WI38 (cell line): ENCODE data around the gene PAX5.

Source experiments
- H3K4me3 ChIP-seq: 2 replicates; pipeline ENCODE4 v1.5.1; 2011; ENCODE audit warnings: low read depth, mild to moderate bottlenecking, control low read depth, low read length
- CTCF ChIP-seq: IDR thresholded peaks from 2 replicates; pipeline ENCODE4 v1.5.1; 2012; ENCODE audit warnings: low read depth, mild to moderate bottlenecking, control low read depth, low read length

PAX5 gene

DNA sequence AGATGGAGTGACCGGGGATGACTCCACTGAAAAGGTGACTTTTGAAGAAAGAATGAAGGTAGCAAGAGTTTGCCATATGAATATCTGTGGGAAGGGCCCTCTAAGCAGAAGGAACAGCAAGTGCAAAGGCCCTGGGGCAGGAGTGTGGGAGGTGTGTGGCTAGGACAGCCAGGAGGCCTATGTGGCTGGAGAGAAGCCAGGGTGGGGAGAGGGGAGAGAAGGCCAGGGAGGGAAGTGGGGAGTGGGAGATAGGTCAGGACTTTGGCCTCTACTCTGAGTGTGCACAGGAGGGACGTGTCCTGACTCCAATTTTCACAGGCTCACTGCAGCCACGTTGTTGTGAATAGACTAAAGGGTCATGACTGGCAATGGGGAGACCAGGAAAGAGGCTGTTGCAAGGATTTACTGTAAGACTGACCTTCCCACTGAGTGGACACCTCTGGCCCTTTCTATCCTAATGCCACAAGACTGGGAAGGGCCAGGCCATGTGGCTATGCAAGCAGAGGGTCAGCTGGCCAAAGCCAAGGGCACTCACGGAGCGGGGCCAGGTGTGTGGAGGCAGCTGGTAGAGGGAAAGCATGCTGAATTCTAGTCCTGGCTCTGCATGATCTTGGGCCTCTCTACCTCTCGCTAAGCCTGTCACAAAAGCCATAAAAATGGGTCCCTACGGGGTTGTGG, 172.4 kb downstream of the PAX5 start:
- no peak overlapping the region for H3K4me3 ChIP-seq
- TF ChIP-seq CTCF: no peak

- no peak overlapping the region for H3K4me3 ChIP-seq
- TF ChIP-seq CTCF: no peak
Measured at GRCh38 chr9:36858805-36859375, 175.2 kb downstream of the PAX5 start.

- H3K4me3 ChIP-seq: no peak overlapping the region
- 0 out of 2 replicates have a peak, but pooled peaks have one; percentile 6 for TF ChIP-seq CTCF
Measured at GRCh38 chr9:36855448-36856315, 178.4 kb downstream of the PAX5 start.

- no peak for TF ChIP-seq CTCF
- H3K4me3 ChIP-seq: no peak overlapping the region
Measured at GRCh38 chr9:36854751-36855150, 179.3 kb downstream of the PAX5 start.

- TF ChIP-seq CTCF: no peak
- no peak overlapping the region for H3K4me3 ChIP-seq
Measured at GRCh38 chr9:36854034-36854433, 180.0 kb downstream of the PAX5 start.

DNA sequence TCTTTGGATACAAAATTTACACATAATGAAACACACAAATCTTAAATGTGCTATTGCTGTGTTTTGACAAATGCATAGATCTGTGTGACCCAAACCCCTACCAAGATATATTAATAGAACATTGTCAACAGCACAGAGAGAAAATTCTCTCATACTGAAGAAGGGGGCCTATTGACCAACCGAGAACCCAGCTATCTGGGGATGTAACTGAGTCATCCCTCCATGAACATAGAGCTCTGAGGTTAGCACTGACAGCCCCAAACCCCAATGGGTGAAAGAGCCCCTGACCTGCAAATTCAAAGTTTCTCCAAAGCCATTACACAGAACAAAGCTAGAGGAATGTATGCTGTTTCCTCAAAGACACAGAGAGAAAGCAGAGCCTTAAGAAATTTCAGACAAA, 180.8 kb downstream of the PAX5 start:
- no peak overlapping the region for H3K4me3 ChIP-seq
- no peak for TF ChIP-seq CTCF

DNA sequence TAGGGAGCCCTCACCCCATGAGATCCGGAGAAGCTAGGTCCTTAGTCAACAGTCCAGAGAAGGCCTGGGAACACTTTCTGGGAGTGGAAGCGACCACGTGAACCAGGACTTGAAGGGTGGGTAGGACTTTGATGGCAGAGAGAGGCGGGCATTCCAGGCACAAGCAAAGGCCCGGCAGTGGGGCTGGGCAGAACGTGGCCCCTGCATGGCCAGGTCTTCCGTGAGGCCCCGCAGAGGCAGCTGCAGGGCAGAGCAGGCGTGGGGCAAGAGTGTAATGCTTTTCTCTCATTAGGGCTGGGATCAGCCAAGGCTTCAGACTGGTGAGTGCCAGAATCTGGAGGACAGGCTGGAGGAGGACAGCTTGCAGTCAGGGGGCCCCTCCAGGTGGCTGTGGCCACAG, 184.1 kb downstream of the PAX5 start:
- no peak for TF ChIP-seq CTCF

More for the DNA sequence above, 184.1 kb downstream of the PAX5 start:
- no peak overlapping the region for H3K4me3 ChIP-seq
